Thyroid gland (tissue), 4 donors: ENCODE results near the gene LRRC8B.

Experiments
- CTCF ChIP-seq, 6 experiments: fragments of 200-600 bp in 3 of 6; fragments of 450-650 bp in 3 of 6; sonication (generic) in 3 of 6; IDR thresholded peaks; one replicate each; pipeline ENCODE4 v1.5.1; 2016 to 2019; ENCODE audit warnings: antibody characterized with exemption in 6 of 6, mild to moderate bottlenecking in 2 of 6, inconsistent platforms in 1 of 6, moderate library complexity in 1 of 6
- POLR2A ChIP-seq, 2 donors: fragments of 450-650 bp; IDR thresholded peaks; one replicate each; pipeline ENCODE4 v1.6.1; 2017; ENCODE audit warnings: antibody characterized with exemption in 2 of 2, mild to moderate bottlenecking in 2 of 2, moderate library complexity in 1 of 2

GRCh38 chr1:89557956-89558355, 33.3 kb downstream of the LRRC8B start:
- no peak for TF ChIP-seq CTCF (IDR thresholded peaks at IDR 0.05)
- TF ChIP-seq POLR2A (IDR thresholded peaks at IDR 0.05), result no peak
